Fibroblast of pulmonary artery (primary cell): ENCODE results near the gene MCOLN1.

ENCODE experiments used
- DNase-seq: peaks from one replicate; pipeline ENCODE4 v3.0.0-alpha.2; 2010; ENCODE audit warnings: low read depth
- H3K4me3 ChIP-seq: replicated peaks from 2 replicates; pipeline ENCODE4 v1.5.1; 2011; ENCODE audit warnings: low read depth, mild to moderate bottlenecking, control low read depth, low read length, moderate library complexity
- TF ChIP-seq, protein P1 (sequence below): IDR thresholded peaks from 2 replicates; pipeline ENCODE4 v1.5.1; 2011; ENCODE audit warnings: mild to moderate bottlenecking, control low read depth, low read length, inconsistent platforms; ENCODE audit errors: missing control alignments

The MCOLN1 gene

GRCh38 chr19:7544626-7545025 is 22.2 kb downstream of the MCOLN1 start:
- H3K4me3 ChIP-seq = no peak overlapping the region
- TF ChIP-seq, protein P1, sequence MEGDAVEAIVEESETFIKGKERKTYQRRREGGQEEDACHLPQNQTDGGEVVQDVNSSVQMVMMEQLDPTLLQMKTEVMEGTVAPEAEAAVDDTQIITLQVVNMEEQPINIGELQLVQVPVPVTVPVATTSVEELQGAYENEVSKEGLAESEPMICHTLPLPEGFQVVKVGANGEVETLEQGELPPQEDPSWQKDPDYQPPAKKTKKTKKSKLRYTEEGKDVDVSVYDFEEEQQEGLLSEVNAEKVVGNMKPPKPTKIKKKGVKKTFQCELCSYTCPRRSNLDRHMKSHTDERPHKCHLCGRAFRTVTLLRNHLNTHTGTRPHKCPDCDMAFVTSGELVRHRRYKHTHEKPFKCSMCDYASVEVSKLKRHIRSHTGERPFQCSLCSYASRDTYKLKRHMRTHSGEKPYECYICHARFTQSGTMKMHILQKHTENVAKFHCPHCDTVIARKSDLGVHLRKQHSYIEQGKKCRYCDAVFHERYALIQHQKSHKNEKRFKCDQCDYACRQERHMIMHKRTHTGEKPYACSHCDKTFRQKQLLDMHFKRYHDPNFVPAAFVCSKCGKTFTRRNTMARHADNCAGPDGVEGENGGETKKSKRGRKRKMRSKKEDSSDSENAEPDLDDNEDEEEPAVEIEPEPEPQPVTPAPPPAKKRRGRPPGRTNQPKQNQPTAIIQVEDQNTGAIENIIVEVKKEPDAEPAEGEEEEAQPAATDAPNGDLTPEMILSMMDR = no peak
- DNase-seq = no peak

DNA sequence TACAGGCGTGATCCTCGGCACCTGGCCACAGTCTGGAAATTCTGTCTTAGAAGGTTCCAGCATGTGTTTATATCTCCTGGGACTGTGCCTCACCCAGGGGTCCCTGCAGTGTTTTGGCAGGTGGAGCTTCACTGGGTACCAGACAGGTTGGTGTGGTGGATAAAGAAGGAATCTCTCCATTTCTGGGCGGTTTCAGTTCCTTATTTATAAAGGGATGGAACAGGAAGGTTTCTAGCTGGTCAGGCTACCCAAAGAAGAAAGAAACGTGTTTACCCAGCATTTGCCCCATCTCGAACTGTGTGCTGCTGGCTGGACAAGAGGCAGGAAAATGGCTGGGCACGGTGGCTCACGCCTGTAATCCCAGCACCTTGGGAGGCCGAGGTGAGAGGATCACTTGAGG is 22.9 kb downstream of the MCOLN1 start:
- no peak for DNase-seq
- H3K4me3 ChIP-seq = no peak overlapping the region
- TF ChIP-seq, protein P1 = no peak

DNA sequence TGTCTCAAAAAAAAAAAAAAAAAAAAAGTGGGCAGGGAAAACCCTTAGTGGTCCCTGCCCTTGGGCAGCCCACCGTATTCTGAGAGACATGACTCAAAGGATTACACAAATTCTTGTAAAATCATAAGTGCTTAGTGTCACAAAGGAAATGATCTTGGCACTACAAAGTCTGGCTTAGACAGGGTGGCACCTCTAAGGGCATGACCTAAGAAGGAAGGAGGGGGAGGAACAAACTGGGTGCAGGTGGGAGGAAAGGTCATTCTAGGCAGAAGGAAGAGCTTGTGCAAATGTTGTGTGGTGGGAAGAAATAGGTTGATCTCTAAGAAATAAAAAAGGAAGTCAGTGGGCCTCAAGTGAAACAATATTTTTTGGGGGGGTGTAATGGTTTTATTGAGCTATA is 23.5 kb downstream of the MCOLN1 start:
- no peak overlapping the region for H3K4me3 ChIP-seq
- no peak for DNase-seq
- TF ChIP-seq, protein P1 = no peak

GRCh38 chr19:7547159-7547558 is 24.7 kb downstream of the MCOLN1 start:
- DNase-seq = no peak
- TF ChIP-seq, protein P1 = no peak
- H3K4me3 ChIP-seq = no peak overlapping the region

DNA sequence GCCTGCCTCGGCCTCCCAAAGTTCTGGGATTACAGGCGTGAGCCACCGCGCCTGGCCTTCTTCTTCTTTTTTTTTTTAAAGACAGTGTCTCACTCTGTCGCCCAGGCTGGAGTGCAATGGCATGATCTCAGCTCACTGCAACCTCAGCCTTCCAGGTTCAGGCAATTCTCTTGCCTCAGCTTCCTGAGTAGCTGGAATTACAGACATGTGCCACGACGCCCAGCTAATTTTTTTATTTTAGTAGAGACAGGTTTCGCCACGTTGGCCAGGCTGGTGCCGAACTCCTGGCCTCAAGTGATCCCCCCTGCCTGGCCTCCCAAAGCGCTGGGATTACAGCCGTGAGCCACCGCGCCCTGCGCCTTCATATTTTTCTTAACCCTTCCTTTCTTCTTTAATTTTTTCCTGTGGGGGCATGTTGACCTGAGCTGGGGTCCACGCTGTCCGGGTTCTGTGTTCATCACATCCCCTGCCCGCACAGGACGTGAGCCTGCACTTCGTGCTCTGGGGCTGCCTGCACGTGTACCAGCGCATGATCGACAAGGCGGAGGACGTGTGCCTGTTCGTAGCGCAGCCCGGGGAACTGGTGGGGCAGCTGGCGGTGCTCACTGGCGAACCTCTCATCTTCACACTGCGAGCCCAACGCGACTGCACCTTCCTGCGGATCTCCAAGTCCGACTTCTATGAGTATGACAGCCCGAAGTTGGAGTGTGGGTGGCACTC is 27.2 kb downstream of the MCOLN1 start:
- H3K4me3 ChIP-seq = no peak overlapping the region
- TF ChIP-seq, protein P1 = no peak

GRCh38 chr19:7550169-7550770 is 27.8 kb downstream of the MCOLN1 start:
- TF ChIP-seq, protein P1 = no peak
- no peak overlapping the region for H3K4me3 ChIP-seq
- no peak for DNase-seq

More for the DNA sequence above, 27.2 kb downstream of the MCOLN1 start:
- no peak for DNase-seq
